ENCODE measurements around the gene ANAPC2. TPM values are rescaled to one million over a fixed set of nuclear protein-coding genes. Genes with fewer than 3 reads are reported as not detected.

ANAPC2 gene
- total RNA-seq, 1 donor from 2014 or later: 39.2 TPM

GRCh38 chr9:137149942-137150616 is 38.3 kb downstream of the ANAPC2 start:
- H3K4me3 ChIP-seq (ENCODE audit: insufficient read depth, low read depth, low read length): no peak overlapping the region
- FAIRE-seq (no peak), DNase-seq (ENCODE audit: low read depth) (no peak)
- no peak overlapping the region for H3K4me3 Mint-ChIP-seq (ENCODE audit: unreplicated experiment)
- H3K36me3 Mint-ChIP-seq (ENCODE audit: low read depth, unreplicated experiment): no peaks in the 10 kb centered on the region
- H3K27me3 Mint-ChIP-seq (ENCODE audit: low read depth, unreplicated experiment): peaks cover 24% of the 10 kb centered on the region
- no peak overlapping the region for H3K4me2 ChIP-seq (ENCODE audit: low read length)
- no peak overlapping the region for H3K27ac ChIP-seq (ENCODE audit: low read depth, low read length)
- H3K27ac Mint-ChIP-seq (ENCODE audit: unreplicated experiment): no peak overlapping the region
- no peaks in the 10 kb centered on the region for H3K36me3 ChIP-seq (ENCODE audit: insufficient read depth, low read length)
- H3K4me1 ChIP-seq (ENCODE audit: insufficient read depth, low read length): no peaks in the 10 kb centered on the region
- H3K27me3 ChIP-seq (ENCODE audit: insufficient read depth, low read length): peaks cover 2% of the 10 kb centered on the region
- H2AFZ ChIP-seq (ENCODE audit: low read depth, low read length): no peak overlapping the region
- TF ChIP-seq, protein P1, sequence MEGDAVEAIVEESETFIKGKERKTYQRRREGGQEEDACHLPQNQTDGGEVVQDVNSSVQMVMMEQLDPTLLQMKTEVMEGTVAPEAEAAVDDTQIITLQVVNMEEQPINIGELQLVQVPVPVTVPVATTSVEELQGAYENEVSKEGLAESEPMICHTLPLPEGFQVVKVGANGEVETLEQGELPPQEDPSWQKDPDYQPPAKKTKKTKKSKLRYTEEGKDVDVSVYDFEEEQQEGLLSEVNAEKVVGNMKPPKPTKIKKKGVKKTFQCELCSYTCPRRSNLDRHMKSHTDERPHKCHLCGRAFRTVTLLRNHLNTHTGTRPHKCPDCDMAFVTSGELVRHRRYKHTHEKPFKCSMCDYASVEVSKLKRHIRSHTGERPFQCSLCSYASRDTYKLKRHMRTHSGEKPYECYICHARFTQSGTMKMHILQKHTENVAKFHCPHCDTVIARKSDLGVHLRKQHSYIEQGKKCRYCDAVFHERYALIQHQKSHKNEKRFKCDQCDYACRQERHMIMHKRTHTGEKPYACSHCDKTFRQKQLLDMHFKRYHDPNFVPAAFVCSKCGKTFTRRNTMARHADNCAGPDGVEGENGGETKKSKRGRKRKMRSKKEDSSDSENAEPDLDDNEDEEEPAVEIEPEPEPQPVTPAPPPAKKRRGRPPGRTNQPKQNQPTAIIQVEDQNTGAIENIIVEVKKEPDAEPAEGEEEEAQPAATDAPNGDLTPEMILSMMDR (IDR thresholded peaks at IDR 0.05; ENCODE audit: insufficient read depth, low read depth, low read length): no peak
- no peak for TF ChIP-seq EZH2 (IDR thresholded peaks at IDR 0.05; ENCODE audit: insufficient read depth, low read length)
- H3K4me1 Mint-ChIP-seq (ENCODE audit: low read depth, unreplicated experiment): no peaks in the 10 kb centered on the region
- no peak overlapping the region for H3K9ac ChIP-seq (ENCODE audit: low read length)
- no peaks in the 10 kb centered on the region for H3K79me2 ChIP-seq (ENCODE audit: insufficient read depth, low read length)
- no peaks in the 10 kb centered on the region for H3K9me3 ChIP-seq (ENCODE audit: insufficient read depth, low read depth, low read length)
- H3K9me3 Mint-ChIP-seq (ENCODE audit: unreplicated experiment): no peaks in the 10 kb centered on the region
- no peaks in the 10 kb centered on the region for H4K20me1 ChIP-seq (ENCODE audit: insufficient read depth, low read length)

GRCh38 chr9:137149363-137149762 is 39.0 kb downstream of the ANAPC2 start:
- Histone ChIP-seq H3K9me3 (ENCODE audit: insufficient read depth, low read depth, low read length) (no peaks in the 10 kb centered on the region), H2AFZ (ENCODE audit: low read depth, low read length) (no peak overlapping the region), H3K27me3 (ENCODE audit: insufficient read depth, low read length) (peaks cover 2% of the 10 kb centered on the region), H3K27ac (ENCODE audit: low read depth, low read length) (no peak overlapping the region), H3K9ac (ENCODE audit: low read length) (no peak overlapping the region), H3K4me2 (ENCODE audit: low read length) (no peak overlapping the region), H3K79me2 (ENCODE audit: insufficient read depth, low read length) (no peaks in the 10 kb centered on the region), H3K36me3 (ENCODE audit: insufficient read depth, low read length) (no peaks in the 10 kb centered on the region), H3K4me3 (ENCODE audit: insufficient read depth, low read depth, low read length) (no peak overlapping the region), H4K20me1 (ENCODE audit: insufficient read depth, low read length) (no peaks in the 10 kb centered on the region), H3K4me1 (ENCODE audit: insufficient read depth, low read length) (no peaks in the 10 kb centered on the region)
- Mint-ChIP-seq H3K9me3 (ENCODE audit: unreplicated experiment) (no peaks in the 10 kb centered on the region), H3K27ac (ENCODE audit: unreplicated experiment) (no peak overlapping the region), H3K36me3 (ENCODE audit: low read depth, unreplicated experiment) (no peaks in the 10 kb centered on the region), H3K4me3 (ENCODE audit: unreplicated experiment) (no peak overlapping the region), H3K27me3 (ENCODE audit: low read depth, unreplicated experiment) (peaks cover 16% of the 10 kb centered on the region), H3K4me1 (ENCODE audit: low read depth, unreplicated experiment) (no peaks in the 10 kb centered on the region)
- TF ChIP-seq, protein P1 (IDR thresholded peaks at IDR 0.05; ENCODE audit: insufficient read depth, low read depth, low read length): no peak
- TF ChIP-seq EZH2 (IDR thresholded peaks at IDR 0.05; ENCODE audit: insufficient read depth, low read length): no peak
- no peak for DNase-seq (ENCODE audit: low read depth)
- FAIRE-seq: no peak

- DNase-seq (ENCODE audit: low read depth) (no peak), FAIRE-seq (no peak)
- Histone ChIP-seq H3K4me3 (ENCODE audit: insufficient read depth, low read depth, low read length) (no peak overlapping the region), H2AFZ (ENCODE audit: low read depth, low read length) (no peak overlapping the region), H3K9me3 (ENCODE audit: insufficient read depth, low read depth, low read length) (no peaks in the 10 kb centered on the region), H4K20me1 (ENCODE audit: insufficient read depth, low read length) (no peaks in the 10 kb centered on the region), H3K4me1 (ENCODE audit: insufficient read depth, low read length) (no peaks in the 10 kb centered on the region), H3K36me3 (ENCODE audit: insufficient read depth, low read length) (no peaks in the 10 kb centered on the region), H3K27me3 (ENCODE audit: insufficient read depth, low read length) (peaks cover 2% of the 10 kb centered on the region), H3K9ac (ENCODE audit: low read length) (no peak overlapping the region), H3K4me2 (ENCODE audit: low read length) (no peak overlapping the region), H3K27ac (ENCODE audit: low read depth, low read length) (no peak overlapping the region), H3K79me2 (ENCODE audit: insufficient read depth, low read length) (no peaks in the 10 kb centered on the region)
- Mint-ChIP-seq H3K4me3 (ENCODE audit: unreplicated experiment) (no peak overlapping the region), H3K4me1 (ENCODE audit: low read depth, unreplicated experiment) (no peaks in the 10 kb centered on the region), H3K27ac (ENCODE audit: unreplicated experiment) (no peak overlapping the region), H3K27me3 (ENCODE audit: low read depth, unreplicated experiment) (peaks cover 21% of the 10 kb centered on the region), H3K9me3 (ENCODE audit: unreplicated experiment) (no peaks in the 10 kb centered on the region), H3K36me3 (ENCODE audit: low read depth, unreplicated experiment) (no peaks in the 10 kb centered on the region)
- TF ChIP-seq EZH2 (IDR thresholded peaks at IDR 0.05; ENCODE audit: insufficient read depth, low read length): no peak
- TF ChIP-seq, protein P1 (IDR thresholded peaks at IDR 0.05; ENCODE audit: insufficient read depth, low read depth, low read length): no peak
Measured at GRCh38 chr9:137148661-137149060, 39.7 kb downstream of the ANAPC2 start.

All from astrocyte (in vitro differentiated cells and primary cell).